COLO668 (cell line): ENCODE measurements around the gene NPIPA2.
"Not testable (repeated sequence)": the region's sequence is repeated elsewhere in the genome, so short reads cannot be mapped to it uniquely, and the experiment has no call there.

Experiments used
- DNase-seq: peaks from one replicate; lab custom pipeline; 2025; ENCODE audit not compliant: unreplicated experiment; lab: John Stamatoyannopoulos, UW

Gene NPIPA2

GRCh38 chr16:14742273-14743128, at the start of gene NPIPA2:
NPIPA2 (plus strand) TSS chr16:14742533; CDS start chr16:14748066, 5,533 bp downstream.
- not testable (repeated sequence) for DNase-seq

GRCh38 chr16:14694129-14694528, 48.2 kb upstream of the NPIPA2 start, which contains the start of gene PLA2G10:
PLA2G10 (minus strand) TSS chr16:14694308; CDS start chr16:14694229, 79 bp downstream.
- not testable (repeated sequence) for DNase-seq

GRCh38 chr16:14701859-14702258, 40.5 kb upstream of the NPIPA2 start:
- DNase-seq: not testable (repeated sequence)

GRCh38 chr16:14702672-14703071, 39.7 kb upstream of the NPIPA2 start:
- DNase-seq: not testable (repeated sequence)

- DNase-seq: not testable (repeated sequence)
Measured at GRCh38 chr16:14703156-14704011, 38.9 kb upstream of the NPIPA2 start, which contains the start of gene NPIPA3. NPIPA3 (plus strand) TSS chr16:14703411; CDS start chr16:14708944, 5,533 bp downstream.

- not testable (repeated sequence) for DNase-seq
Measured at GRCh38 chr16:14733233-14733632, 9.1 kb upstream of the NPIPA2 start.

- DNase-seq: not testable (repeated sequence)
Measured at GRCh38 chr16:14740832-14741385, 1.4 kb upstream of the NPIPA2 start.

DNA sequence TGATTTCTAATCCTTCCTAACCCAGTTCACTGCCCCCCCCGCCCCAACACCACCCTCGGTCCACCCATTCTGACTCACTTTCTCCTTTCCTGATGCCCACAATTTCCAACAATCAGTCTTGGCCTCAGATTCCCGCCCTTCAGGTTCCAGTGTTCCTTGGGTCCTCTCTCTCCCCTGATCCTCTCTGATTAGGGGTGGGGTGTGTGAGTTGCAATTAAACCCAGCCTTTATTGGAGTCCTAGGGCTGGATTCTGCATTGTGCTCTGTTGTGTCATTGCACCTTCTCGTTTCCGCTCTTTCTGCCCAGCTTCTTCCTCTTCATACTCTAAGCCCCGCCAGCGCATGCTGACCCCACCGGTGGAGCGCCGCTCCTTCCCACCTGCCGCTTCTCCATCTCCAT, 539 bp upstream of the NPIPA2 start:
- DNase-seq: not testable (repeated sequence)

DNA sequence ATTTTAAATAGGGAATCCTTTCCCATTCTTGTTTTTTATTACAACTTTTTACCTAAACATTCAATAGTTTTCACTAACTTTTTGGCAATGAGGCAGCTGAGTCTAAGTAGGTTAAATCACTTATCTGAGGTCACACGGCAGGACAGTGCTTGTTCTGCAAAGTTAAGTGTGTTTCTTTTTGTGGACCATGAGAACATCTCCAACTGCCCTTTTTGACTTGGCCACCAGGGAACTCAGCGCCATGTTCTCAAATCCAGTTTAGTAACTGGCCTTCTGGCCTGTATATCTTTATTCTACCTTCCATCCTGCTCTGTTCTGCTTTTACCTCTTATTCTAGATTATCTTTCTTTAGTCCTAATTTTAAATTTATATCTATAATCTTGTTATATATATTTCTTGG, 31.3 kb downstream of the NPIPA2 start:
- DNase-seq: not testable (repeated sequence)

DNA sequence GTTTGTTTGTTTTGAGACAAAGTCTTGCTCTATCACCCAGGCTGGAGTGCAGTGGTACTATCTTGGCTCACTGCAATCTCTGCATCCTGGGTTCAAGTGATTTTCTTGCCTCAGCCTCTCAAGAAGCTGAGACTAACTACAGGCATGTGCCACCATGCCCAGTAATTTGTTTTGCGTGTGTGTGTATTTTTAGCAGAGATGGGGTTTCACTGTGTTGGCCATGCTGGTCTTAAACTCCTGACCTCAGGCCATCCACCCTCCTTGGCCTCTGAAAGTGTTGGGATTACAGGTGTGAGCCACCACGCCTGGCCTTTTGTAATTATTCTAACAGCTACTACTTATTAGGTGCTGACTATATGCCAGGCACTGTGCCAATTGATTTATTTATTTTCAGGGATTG, 33.3 kb downstream of the NPIPA2 start:
- not testable (repeated sequence) for DNase-seq

DNA sequence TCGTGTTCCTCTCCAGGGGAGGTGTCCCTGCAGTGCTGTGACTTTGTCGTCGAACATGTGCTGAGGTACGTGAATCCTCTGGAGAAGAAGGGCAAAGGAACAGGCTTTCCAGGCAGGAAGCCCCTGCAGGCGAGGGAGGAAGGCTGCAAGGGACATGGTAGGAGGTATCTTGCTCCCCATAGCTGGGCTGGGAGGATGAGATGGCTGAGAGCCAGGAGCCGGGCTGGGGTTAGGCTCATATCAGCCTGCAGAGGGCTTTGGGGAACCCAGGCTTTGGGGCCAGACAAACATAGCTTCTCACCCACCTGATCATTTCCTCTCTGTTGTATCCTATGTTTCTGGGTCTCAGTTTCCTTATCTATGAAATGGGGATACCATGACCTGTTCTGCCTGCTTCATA, 34.4 kb downstream of the NPIPA2 start:
- not testable (repeated sequence) for DNase-seq

DNA sequence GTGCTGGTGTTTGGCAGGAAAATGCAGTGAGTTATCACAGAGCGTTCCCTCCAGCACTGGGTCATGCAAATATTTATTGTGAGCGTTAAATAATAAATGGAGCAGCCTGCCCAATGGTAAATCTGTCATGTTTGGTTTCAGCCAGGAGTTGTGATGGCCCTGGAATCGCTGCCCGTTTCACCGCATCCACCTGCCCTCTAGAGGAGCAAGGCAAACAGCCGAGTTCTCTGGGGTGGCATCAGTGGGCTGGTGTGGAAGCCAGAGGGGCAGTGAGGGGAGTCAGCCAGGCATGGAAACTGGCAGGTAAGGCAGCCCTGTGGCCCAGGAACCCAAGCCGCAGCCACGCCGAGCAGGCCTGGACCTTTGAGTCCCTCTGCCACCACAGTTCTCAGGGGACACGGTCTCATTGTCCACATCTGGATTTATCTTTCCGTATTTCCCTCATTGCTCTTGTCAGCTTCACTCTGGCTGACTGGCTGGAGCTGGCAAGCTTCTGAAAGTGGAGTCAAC, 37.1 kb downstream of the NPIPA2 start:
- DNase-seq: not testable (repeated sequence)

DNA sequence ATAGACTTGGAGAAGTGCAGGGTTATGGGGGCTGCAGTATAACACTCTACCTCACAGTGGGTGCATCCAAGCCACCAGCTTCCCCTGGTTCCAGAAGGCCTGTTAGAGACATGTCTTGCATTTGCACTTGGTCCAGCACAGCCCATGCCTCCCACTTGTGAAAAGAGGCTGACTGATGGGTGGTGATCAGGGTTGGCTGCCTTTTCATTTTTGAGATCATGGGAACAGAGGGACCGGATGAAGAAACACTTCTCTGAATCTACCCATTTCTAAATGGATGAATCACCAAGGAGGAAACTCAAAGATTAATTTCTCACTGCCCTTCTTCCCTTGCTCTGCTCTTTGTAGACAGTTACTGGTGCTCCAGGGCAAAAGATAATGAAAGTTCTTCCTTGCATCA, 43.8 kb downstream of the NPIPA2 start:
- DNase-seq: not testable (repeated sequence)

- not testable (repeated sequence) for DNase-seq
Measured at GRCh38 chr16:14789577-14789976, 47.2 kb downstream of the NPIPA2 start.

- DNase-seq: not testable (repeated sequence)
Measured at GRCh38 chr16:14790320-14790956, 48.1 kb downstream of the NPIPA2 start.

GRCh38 chr16:14792914-14793313, 50.6 kb downstream of the NPIPA2 start:
- not testable (repeated sequence) for DNase-seq

DNA sequence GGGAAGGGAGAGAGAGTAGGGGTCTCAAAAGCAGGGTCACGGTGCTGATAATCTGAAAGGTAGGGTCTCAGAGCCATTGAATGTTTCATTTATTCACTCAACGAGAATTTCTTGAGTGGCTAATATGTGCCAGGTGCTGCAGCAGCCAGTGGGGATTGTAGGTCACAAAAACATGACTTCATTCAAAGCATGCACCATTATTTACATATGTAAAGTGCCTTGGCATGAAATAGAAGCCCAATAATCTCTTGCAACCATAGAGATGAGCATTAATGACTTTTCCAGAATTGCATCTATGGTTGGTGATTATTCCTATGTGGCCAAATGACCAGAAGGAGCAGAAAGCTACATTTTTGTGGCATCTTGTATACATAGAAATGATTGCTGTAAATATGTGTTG, 55.2 kb downstream of the NPIPA2 start:
- not testable (repeated sequence) for DNase-seq

- DNase-seq: not testable (repeated sequence)
Measured at GRCh38 chr16:14803577-14803976, 61.2 kb downstream of the NPIPA2 start.

- not testable (repeated sequence) for DNase-seq
Measured at GRCh38 chr16:14807184-14807678, 64.9 kb downstream of the NPIPA2 start.

DNA sequence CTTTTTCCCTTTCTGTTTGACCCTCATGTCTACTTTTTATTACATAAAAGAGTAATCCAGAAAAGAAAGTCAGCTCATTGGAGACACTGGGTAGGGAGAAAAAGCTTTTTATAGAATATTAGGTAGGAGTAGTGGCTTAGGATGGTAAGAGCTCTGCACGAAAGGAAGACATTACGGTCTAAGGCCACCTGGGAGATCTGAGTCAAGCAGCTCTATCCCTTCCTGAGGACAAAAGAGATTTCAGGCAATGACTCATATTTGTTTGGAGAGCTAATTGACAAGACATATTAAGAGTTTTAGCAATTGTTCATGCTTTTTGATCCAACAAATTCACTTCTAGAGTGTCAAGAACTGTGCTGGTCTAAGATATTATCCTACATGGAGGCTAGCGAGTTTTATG, 71.6 kb downstream of the NPIPA2 start:
- not testable (repeated sequence) for DNase-seq
